LNCAP (cell line): Measurements from ENCODE around the gene SPRY2.

Source experiments
- CTCF ChIP-seq: fragments of 450-650 bp; IDR thresholded peaks from 2 replicates; pipeline ENCODE4 v1.5.1; 2017; ENCODE audit warnings: mild to moderate bottlenecking

SPRY2 gene

GRCh38 chr13:80290591-80290990 is 50.3 kb downstream of the SPRY2 start:
- no peak for TF ChIP-seq CTCF
